Sigmoid colon (tissue), 4 donors: ENCODE results near the gene MPST.

Experiments used
- EP300 ChIP-seq, 4 donors: sonication (generic); formaldehyde crosslinking; IDR thresholded peaks; one replicate each; pipeline ENCODE4 v1.6.1; 2017; ENCODE audit warnings: antibody characterized with exemption in 4 of 4
- POLR2A ChIP-seq, 2 donors: fragments of 450-650 bp; IDR thresholded peaks; one replicate each; pipeline ENCODE4 v1.6.1; 2016; ENCODE audit warnings: antibody characterized with exemption in 2 of 2, mild to moderate bottlenecking in 2 of 2, moderate library complexity in 2 of 2
- TF ChIP-seq, protein P1 (sequence below), 4 experiments: fragments of 450-650 bp in 3 of 4; fragments of 200-600 bp in 1 of 4; IDR thresholded peaks; one replicate each; pipeline ENCODE4 v1.5.1; 2016 to 2019; ENCODE audit warnings: antibody characterized with exemption in 4 of 4, mild to moderate bottlenecking in 3 of 4, moderate library complexity in 2 of 4

DNA sequence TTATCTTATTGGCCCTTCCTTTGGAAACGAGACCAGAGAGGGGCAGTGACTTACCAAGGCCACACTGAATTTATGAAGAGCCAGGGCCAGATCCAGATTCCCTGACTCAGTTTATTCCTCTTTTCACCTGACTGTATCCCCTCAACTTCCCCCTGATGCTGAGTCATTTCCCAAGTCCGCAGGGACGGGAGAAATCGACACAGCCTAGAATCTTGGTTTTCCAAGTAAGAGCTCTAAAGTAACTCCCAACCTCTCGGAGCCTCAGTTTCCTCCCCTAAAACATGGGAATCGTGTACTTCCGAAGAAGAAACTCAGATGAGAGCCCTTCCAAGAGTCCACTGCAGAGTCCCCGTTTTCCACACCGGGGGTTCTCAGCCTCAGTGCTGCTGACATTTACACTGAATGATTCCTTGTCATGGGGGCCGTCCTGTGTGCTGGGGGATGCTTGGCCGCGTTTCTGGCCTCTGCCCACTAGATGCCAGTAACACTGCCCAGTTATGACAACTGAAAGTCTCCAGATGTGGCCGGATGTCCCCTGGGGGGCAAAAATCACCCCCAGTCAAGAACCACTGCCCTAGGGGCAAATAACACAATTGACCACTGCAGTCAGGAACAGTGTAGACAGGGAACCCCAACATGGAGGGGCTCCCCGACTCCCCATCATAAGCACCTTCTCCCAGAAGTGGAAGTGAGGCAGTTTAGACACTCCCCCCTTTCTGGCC is 11.2 kb downstream of the MPST start:
- TF ChIP-seq POLR2A (IDR thresholded peaks at IDR 0.05), result no peak
- no peak for TF ChIP-seq EP300 (IDR thresholded peaks at IDR 0.05)
- TF ChIP-seq, protein P1, sequence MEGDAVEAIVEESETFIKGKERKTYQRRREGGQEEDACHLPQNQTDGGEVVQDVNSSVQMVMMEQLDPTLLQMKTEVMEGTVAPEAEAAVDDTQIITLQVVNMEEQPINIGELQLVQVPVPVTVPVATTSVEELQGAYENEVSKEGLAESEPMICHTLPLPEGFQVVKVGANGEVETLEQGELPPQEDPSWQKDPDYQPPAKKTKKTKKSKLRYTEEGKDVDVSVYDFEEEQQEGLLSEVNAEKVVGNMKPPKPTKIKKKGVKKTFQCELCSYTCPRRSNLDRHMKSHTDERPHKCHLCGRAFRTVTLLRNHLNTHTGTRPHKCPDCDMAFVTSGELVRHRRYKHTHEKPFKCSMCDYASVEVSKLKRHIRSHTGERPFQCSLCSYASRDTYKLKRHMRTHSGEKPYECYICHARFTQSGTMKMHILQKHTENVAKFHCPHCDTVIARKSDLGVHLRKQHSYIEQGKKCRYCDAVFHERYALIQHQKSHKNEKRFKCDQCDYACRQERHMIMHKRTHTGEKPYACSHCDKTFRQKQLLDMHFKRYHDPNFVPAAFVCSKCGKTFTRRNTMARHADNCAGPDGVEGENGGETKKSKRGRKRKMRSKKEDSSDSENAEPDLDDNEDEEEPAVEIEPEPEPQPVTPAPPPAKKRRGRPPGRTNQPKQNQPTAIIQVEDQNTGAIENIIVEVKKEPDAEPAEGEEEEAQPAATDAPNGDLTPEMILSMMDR (IDR thresholded peaks at IDR 0.05), result no peak
